NCI-H1436 (cell line): ENCODE results near the gene MLLT1.
A peak's percentile ranks its signal among the peaks of the same experiment; 100 is the strongest.

Experiments
- DNase-seq: peaks from one replicate; lab custom pipeline; 2025; lab: John Stamatoyannopoulos, UW

MLLT1 gene

GRCh38 chr19:6259312-6259861 is 20.4 kb downstream of the MLLT1 start:
- no peak for DNase-seq

- no peak for DNase-seq
These were observed 20.9 kb downstream of the MLLT1 start for GRCh38 chr19:6258812-6259311.

GRCh38 chr19:6253954-6254733 is 25.6 kb downstream of the MLLT1 start:
- no peak for DNase-seq

- no peak for DNase-seq
These were observed 27.7 kb downstream of the MLLT1 start for GRCh38 chr19:6252066-6252465.

- DNase-seq = no peak
These were observed 28.9 kb downstream of the MLLT1 start for GRCh38 chr19:6250909-6251308.

GRCh38 chr19:6250024-6250615 is 29.7 kb downstream of the MLLT1 start:
- DNase-seq = no peak

- DNase-seq = no peak
These were observed 30.5 kb downstream of the MLLT1 start for GRCh38 chr19:6249296-6249695.

GRCh38 chr19:6248844-6249243 is 30.9 kb downstream of the MLLT1 start:
- DNase-seq = no peak

GRCh38 chr19:6248341-6248740 is 31.4 kb downstream of the MLLT1 start:
- no peak for DNase-seq

GRCh38 chr19:6247007-6247288 is 32.8 kb downstream of the MLLT1 start:
- no peak for DNase-seq

- DNase-seq = no peak
These were observed 33.4 kb downstream of the MLLT1 start for GRCh38 chr19:6246174-6247006.

- DNase-seq = no peak
These were observed 37.1 kb downstream of the MLLT1 start for GRCh38 chr19:6242677-6243076.

- DNase-seq = peak; percentile 23
These were observed 37.9 kb downstream of the MLLT1 start for GRCh38 chr19:6241680-6242377.

GRCh38 chr19:6241056-6241455 is 38.7 kb downstream of the MLLT1 start:
- DNase-seq = no peak

GRCh38 chr19:6239871-6240676 is 39.7 kb downstream of the MLLT1 start:
- DNase-seq = no peak

GRCh38 chr19:6239401-6239844 is 40.4 kb downstream of the MLLT1 start:
- no peak for DNase-seq

- DNase-seq = no peak
These were observed 41.0 kb downstream of the MLLT1 start for GRCh38 chr19:6238643-6239281.

GRCh38 chr19:6238256-6238642 is 41.5 kb downstream of the MLLT1 start:
- DNase-seq = no peak

GRCh38 chr19:6236310-6237291 is 43.2 kb downstream of the MLLT1 start:
- no peak for DNase-seq
